HepG2 (cell line): ENCODE measurements around the gene ARL15.

ENCODE experiments used
- ARNT ChIP-seq: fragments of 450-650 bp; IDR thresholded peaks from 2 replicates; pipeline ENCODE4 v1.6.1; 2017
- CBX2 ChIP-seq, 2 experiments: fragments of 200-600 bp in 1 of 2; sonication (generic); formaldehyde crosslinking in 1 of 2; IDR thresholded peaks; 2 replicates each; pipeline versions ENCODE4 v1.7.0 to v1.8.1; 2018 to 2022; ENCODE audit warnings: low read depth in 2 of 2, low read length in 1 of 2, mild to moderate bottlenecking in 1 of 2, missing genetic modification reagents in 1 of 2
- ETV6 ChIP-seq: sonication (generic); formaldehyde crosslinking; conservative IDR thresholded peaks from 2 replicates; pipeline ENCODE4 v1.4.0; 2020; ENCODE audit warnings: missing genetic modification reagents
- ISL2 ChIP-seq: sonication (generic); formaldehyde crosslinking; IDR thresholded peaks from 2 replicates; pipeline ENCODE4 v1.5.0; 2020; ENCODE audit warnings: missing genetic modification reagents
- POLR2AphosphoS2 ChIP-seq: IDR thresholded peaks from 2 replicates; pipeline ENCODE4 v1.6.1; 2011; ENCODE audit warnings: low read depth, low read length, improper control_type of control experiment
- STAG1 ChIP-seq: sonication (generic); formaldehyde crosslinking; IDR thresholded peaks from 2 replicates; pipeline ENCODE4 v1.4.0; 2020; ENCODE audit warnings: missing genetic modification reagents
- XBP1 ChIP-seq: sonication (generic); formaldehyde crosslinking; IDR thresholded peaks from 2 replicates; pipeline ENCODE4 v1.5.0; 2020; ENCODE audit warnings: missing genetic modification reagents
- XRCC5 ChIP-seq: fragments of 200-400 bp; formaldehyde crosslinking; optimal IDR thresholded peaks from 2 replicates; pipeline ENCODE3; 2017; ENCODE audit warnings: mild to moderate bottlenecking, low read length
- ZNF274 ChIP-seq: sonication (generic); formaldehyde crosslinking; IDR thresholded peaks from 2 replicates; pipeline ENCODE4 v1.5.1; 2020; ENCODE audit warnings: mild to moderate bottlenecking, missing genetic modification reagents
- ZNF354B ChIP-seq: sonication (generic); formaldehyde crosslinking; IDR thresholded peaks from 2 replicates; pipeline ENCODE4 v1.8.0; 2022; ENCODE audit warnings: mild to moderate bottlenecking, missing genetic modification reagents
- ZNF768 ChIP-seq: sonication (generic); formaldehyde crosslinking; IDR thresholded peaks from 2 replicates; pipeline ENCODE4 v1.4.0; 2020; ENCODE audit warnings: missing genetic modification reagents
- TF ChIP-seq, protein P1 (sequence below): sonication (generic); formaldehyde crosslinking; IDR thresholded peaks from 2 replicates; pipeline ENCODE4 v1.5.0; 2020; ENCODE audit warnings: missing genetic modification reagents

DNA sequence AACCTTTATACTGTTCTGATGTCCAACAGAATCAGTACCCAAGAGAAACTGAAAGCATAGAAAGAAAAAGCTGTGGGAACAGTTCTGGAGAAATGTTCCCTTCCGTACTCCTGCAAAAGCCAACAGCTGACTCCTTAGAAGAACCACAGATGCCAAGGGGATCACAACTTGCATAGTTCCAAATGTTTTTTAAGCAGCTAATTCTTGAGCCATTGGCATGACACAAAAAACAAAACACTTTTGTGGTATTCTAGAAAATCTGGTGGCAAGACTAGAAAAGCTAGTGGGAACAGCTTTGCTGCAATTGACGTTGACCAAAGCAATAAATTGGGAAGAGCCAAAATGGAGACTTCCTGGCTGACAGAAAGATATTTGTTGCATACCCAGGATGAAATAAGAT lies 189.9 kb downstream of the ARL15 start:
- TF ChIP-seq CBX2 (IDR thresholded peaks at IDR 0.05; ENCODE audit: low read depth, low read length) (no peak), CBX2 (CRISPR knock-in tag; IDR thresholded peaks at IDR 0.05; ENCODE audit: low read depth) (no peak), POLR2AphosphoS2 (no peak), ZNF768 (CRISPR knock-in tag) (no peak), ZNF354B (CRISPR knock-in tag) (no peak), XRCC5 (no peak), STAG1 (CRISPR knock-in tag) (no peak), XBP1 (CRISPR knock-in tag) (no peak), ISL2 (no peak), ETV6 (CRISPR knock-in tag) (no peak), ARNT (no peak), ZNF274 (CRISPR knock-in tag) (no peak)
- TF ChIP-seq, protein P1, sequence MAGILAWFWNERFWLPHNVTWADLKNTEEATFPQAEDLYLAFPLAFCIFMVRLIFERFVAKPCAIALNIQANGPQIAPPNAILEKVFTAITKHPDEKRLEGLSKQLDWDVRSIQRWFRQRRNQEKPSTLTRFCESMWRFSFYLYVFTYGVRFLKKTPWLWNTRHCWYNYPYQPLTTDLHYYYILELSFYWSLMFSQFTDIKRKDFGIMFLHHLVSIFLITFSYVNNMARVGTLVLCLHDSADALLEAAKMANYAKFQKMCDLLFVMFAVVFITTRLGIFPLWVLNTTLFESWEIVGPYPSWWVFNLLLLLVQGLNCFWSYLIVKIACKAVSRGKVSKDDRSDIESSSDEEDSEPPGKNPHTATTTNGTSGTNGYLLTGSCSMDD (CRISPR knock-in tag) = no peak
